SK-N-SH treated with all-trans-retinoic acid at 6 μM for 48 hours (cell line): Measurements from ENCODE around the gene CPA1.

ENCODE experiments used
- PATZ1 ChIP-seq: fragments of 250-450 bp; sonication (Bioruptor Pico); IDR thresholded peaks from 2 replicates; pipeline ENCODE4 v1.8.0; 2020; ENCODE audit warnings: mild to moderate bottlenecking, moderate library complexity, borderline replicate concordance
- ZFP30 ChIP-seq: fragments of 450-650 bp; formaldehyde crosslinking; IDR thresholded peaks from 2 replicates; pipeline ENCODE4 v1.5.0; 2022; ENCODE audit warnings: mild to moderate bottlenecking, moderate library complexity

GRCh38 chr7:130410868-130411541 is 30.7 kb downstream of the CPA1 start:
- TF ChIP-seq PATZ1 (CRISPR knock-in tag) (no peak), ZFP30 (CRISPR knock-in tag) (no peak)
